ENCODE measurements around the gene FHOD1. TPM values are rescaled to one million over a fixed set of nuclear protein-coding genes. Genes with fewer than 3 reads are reported as not detected.

The FHOD1 gene
- total RNA-seq, 4 donors from 2014 or later: 6.3 to 15.6 (median 8.4) TPM

GRCh38 chr16:67248401-67249177, 1.3 kb upstream of the FHOD1 start, which contains the start of gene SLC9A5:
TSS of gene SLC9A5 (plus strand) at chr16:67248979. CDS start at chr16:67249015, 36 bp downstream.
- no peak for TF ChIP-seq POLR2A (IDR thresholded peaks at IDR 0.05)
- TF ChIP-seq CTCF (IDR thresholded peaks at IDR 0.05): no peak
- peak within 1 kb of the TSS; percentile 9 for H3K4me3 ChIP-seq (ENCODE audit: low read depth, poor library complexity, severe bottlenecking)
- DNase-seq (ENCODE audit: low spot score in 2 of 2): no peak
- intact Hi-C loops (cut with DNase I; ENCODE audit: low total_unique reads): no loop called here
- WGBS, 2 donors: 0 to 1% methylated on average over 36 to 50 of the region's 75 CpGs

GRCh38 chr16:67248073-67248400, 756 bp upstream of the FHOD1 start:
- DNase-seq (ENCODE audit: low spot score in 2 of 2): no peak
- WGBS, 2 donors: 2% methylated on average over 5 to 7 of the region's 7 CpGs
- peak overlapping the region; percentile 9 for H3K4me3 ChIP-seq (ENCODE audit: low read depth, poor library complexity, severe bottlenecking)
- TF ChIP-seq POLR2A (IDR thresholded peaks at IDR 0.05) (no peak), CTCF (IDR thresholded peaks at IDR 0.05) (no peak)
- intact Hi-C loops (cut with DNase I; ENCODE audit: low total_unique reads): no loop called here

GRCh38 chr16:67246756-67247191, 507 bp downstream of the FHOD1 start:
- intact Hi-C loops (cut with DNase I; ENCODE audit: low total_unique reads): no loop called here
- DNase-seq (ENCODE audit: low spot score in 2 of 2): peak in 1 of 2 donors; percentile 91
- TF ChIP-seq POLR2A (IDR thresholded peaks at IDR 0.05): no peak
- no peak for TF ChIP-seq CTCF (IDR thresholded peaks at IDR 0.05)
- peak overlapping the region; percentile 44 for H3K4me3 ChIP-seq (ENCODE audit: low read depth, poor library complexity, severe bottlenecking)
- 0% methylated on average over 13 to 15 of the region's 26 CpGs for WGBS, 2 donors

- intact Hi-C loops (cut with DNase I; ENCODE audit: low total_unique reads): no loop called here
- 1% methylated on average over 32 to 48 of the region's 48 CpGs for WGBS, 2 donors
- TF ChIP-seq CTCF (IDR thresholded peaks at IDR 0.05): peak in 1 of 3 donors; percentile 33
- TF ChIP-seq POLR2A (IDR thresholded peaks at IDR 0.05): no peak
- peak; percentile 53 to 95 for DNase-seq (ENCODE audit: low spot score in 2 of 2)
- H3K4me3 ChIP-seq (ENCODE audit: low read depth, poor library complexity, severe bottlenecking): peak overlapping the region; percentile 44
Observed at GRCh38 chr16:67246081-67246755, 1.1 kb downstream of the FHOD1 start.

- TF ChIP-seq CTCF (IDR thresholded peaks at IDR 0.05) (no peak), POLR2A (IDR thresholded peaks at IDR 0.05) (no peak)
- peak overlapping the region; percentile 44 for H3K4me3 ChIP-seq (ENCODE audit: low read depth, poor library complexity, severe bottlenecking)
- DNase-seq (ENCODE audit: low spot score in 2 of 2): no peak
- intact Hi-C loops (cut with DNase I; ENCODE audit: low total_unique reads): no loop called here
- 8 to 11% methylated on average over 8 of the region's 8 CpGs for WGBS, 2 donors
Observed at GRCh38 chr16:67245674-67246080, 1.6 kb downstream of the FHOD1 start.

Measured in lower leg skin (tissue), 4 donors.